Measurements from ENCODE around the gene GP1BA. TPM values are rescaled to one million over a fixed set of nuclear protein-coding genes. Genes with fewer than 3 reads are reported as not detected.
A peak's percentile ranks its signal among the peaks of the same experiment; 100 is the strongest.

The GP1BA gene
- total and polyA plus RNA-seq, 2 donors (not counting 1 experiment from before 2014, with no cell fraction given): 0.06 TPM; not detected in 1

GRCh38 chr17:4945944-4946280 is 13.8 kb downstream of the GP1BA start:
- peaks cover 43% of the 10 kb centered on the region for H4K20me1 ChIP-seq (ENCODE audit: control insufficient read depth, insufficient read depth, low read length, poor library complexity, severe bottlenecking)
- Mint-ChIP-seq H3K4me1 (peaks cover 71% of the 10 kb centered on the region), H3K27me3 (no peaks in the 10 kb centered on the region), H3K4me3 (peak overlapping the region; percentile 98), H3K9me3 (ENCODE audit: insufficient read depth) (no peaks in the 10 kb centered on the region), H3K27ac (peak overlapping the region; percentile 94)
- no peaks in the 10 kb centered on the region for H3K27me3 ChIP-seq (replicated peaks in 1 of 4; ENCODE audit: control extremely low read depth in 1 of 4, control insufficient read depth in 3 of 4, insufficient read depth in 4 of 4, low read length in 3 of 4)
- peak overlapping the region in 4 of 5 experiments; percentile 67 to 99 (median 98) for H3K4me3 ChIP-seq (ENCODE audit: control extremely low read depth in 1 of 5, extremely low read depth in 1 of 5, insufficient read depth in 1 of 5, low read depth in 2 of 5, low read length in 4 of 5)
- H3K79me2 ChIP-seq (ENCODE audit: control insufficient read depth, insufficient read depth, low read length): peaks cover 72% of the 10 kb centered on the region
- ChIA-PET POLR2A (interaction anchor here (4.9 kb wide), 1 partner anchor 21 kb away, joined by 81 read pairs; the partner anchor contains the start of gene SPAG7), CTCF (interaction anchor here (1.2 to 1.3 kb wide), 2 partner anchors 21 to 37 kb away, joined by 3 read pairs; partner anchors contain the start of gene SPAG7)
- no peaks in the 10 kb centered on the region for H3K9me3 ChIP-seq (ENCODE audit: control extremely low read depth in 1 of 3, control insufficient read depth in 2 of 3, insufficient read depth in 1 of 3, low read length in 2 of 3)
- H3K36me3 ChIP-seq (replicated peaks in 1 of 2; ENCODE audit: control extremely low read depth in 1 of 2, control insufficient read depth in 1 of 2, extremely low read depth in 1 of 2, insufficient read depth in 2 of 2, low read length in 1 of 2): peaks cover 0 to 44% of the 10 kb centered on the region in 2 experiments
- H3K27ac ChIP-seq (ENCODE audit: low read length in 2 of 2): peak overlapping the region; percentile 32 to 93
- peak; percentile 25 for DNase-seq
- peaks cover 67 to 72% of the 10 kb centered on the region in 2 donors for H3K4me1 ChIP-seq (ENCODE audit: control insufficient read depth in 2 of 2, insufficient read depth in 2 of 2, low read length in 2 of 2)
- no peak for ATAC-seq (ENCODE audit: low read depth)
- intact Hi-C loops (cut with micrococcal nuclease): loop anchor here (5.0 to 10.0 kb wide), 5 partner anchors 71 to 984 kb away; partner anchors contain the start of genes ATP2A3, MED11 and ZNF594
- TF ChIP-seq CTCF (IDR thresholded peaks at IDR 0.05) (no peak), EZH2 (IDR thresholded peaks at IDR 0.05; ENCODE audit: borderline replicate concordance, insufficient read depth, low read depth, low read length, poor library complexity, severe bottlenecking) (no peak)
- no peak overlapping the region for H2AFZ ChIP-seq (ENCODE audit: insufficient read depth, low read depth, low read length, poor library complexity, severe bottlenecking)
- peak overlapping the region; percentile 97 for H3K9ac ChIP-seq (ENCODE audit: low read length)
- peak overlapping the region; percentile 98 for H3K4me2 ChIP-seq (replicated peaks; ENCODE audit: low read depth, low read length, poor library complexity, severe bottlenecking)
- WGBS (ENCODE audit: insufficient coverage): 40% methylated on average over 1 of the region's 4 CpGs

- ChIA-PET CTCF (interaction anchor here (1.2 to 1.3 kb wide), 3 partner anchors 21 to 43 kb away, joined by 3 read pairs; partner anchors contain the start of genes CHRNE and SPAG7), POLR2A (interaction anchor here (0.9 to 4.9 kb wide), 2 partner anchors 21 to 42 kb away, joined by 3 to 81 read pairs; partner anchors contain the start of gene SPAG7)
- H3K9me3 ChIP-seq (ENCODE audit: control extremely low read depth in 1 of 3, control insufficient read depth in 2 of 3, insufficient read depth in 1 of 3, low read length in 2 of 3): no peaks in the 10 kb centered on the region
- H3K4me2 ChIP-seq (replicated peaks; ENCODE audit: low read depth, low read length, poor library complexity, severe bottlenecking): peak overlapping the region; percentile 98
- peaks cover 62 to 69% of the 10 kb centered on the region in 2 donors for H3K4me1 ChIP-seq (ENCODE audit: control insufficient read depth in 2 of 2, insufficient read depth in 2 of 2, low read length in 2 of 2)
- no peak for TF ChIP-seq CTCF (IDR thresholded peaks at IDR 0.05)
- TF ChIP-seq EZH2 (IDR thresholded peaks at IDR 0.05; ENCODE audit: borderline replicate concordance, insufficient read depth, low read depth, low read length, poor library complexity, severe bottlenecking): no peak
- peak overlapping the region; percentile 94 for H3K27ac Mint-ChIP-seq
- peak overlapping the region; percentile 98 for H3K4me3 Mint-ChIP-seq
- no peaks in the 10 kb centered on the region for H3K27me3 ChIP-seq (replicated peaks in 1 of 4; ENCODE audit: control extremely low read depth in 1 of 4, control insufficient read depth in 3 of 4, insufficient read depth in 4 of 4, low read length in 3 of 4)
- peaks cover 0 to 44% of the 10 kb centered on the region in 2 experiments for H3K36me3 ChIP-seq (replicated peaks in 1 of 2; ENCODE audit: control extremely low read depth in 1 of 2, control insufficient read depth in 1 of 2, extremely low read depth in 1 of 2, insufficient read depth in 2 of 2, low read length in 1 of 2)
- H3K27ac ChIP-seq (ENCODE audit: low read length in 2 of 2): peak overlapping the region; percentile 93 to 94
- peak overlapping the region; percentile 67 to 99 (median 99) for H3K4me3 ChIP-seq (ENCODE audit: control extremely low read depth in 1 of 5, extremely low read depth in 1 of 5, insufficient read depth in 1 of 5, low read depth in 2 of 5, low read length in 4 of 5)
- WGBS (ENCODE audit: insufficient coverage): 38% methylated on average over 7 of the region's 16 CpGs
- no peaks in the 10 kb centered on the region for H3K9me3 Mint-ChIP-seq (ENCODE audit: insufficient read depth)
- ATAC-seq (ENCODE audit: low read depth) (no peak), DNase-seq (peak; percentile 52)
- no peak overlapping the region for H2AFZ ChIP-seq (ENCODE audit: insufficient read depth, low read depth, low read length, poor library complexity, severe bottlenecking)
- peak overlapping the region; percentile 97 for H3K9ac ChIP-seq (ENCODE audit: low read length)
- intact Hi-C loops (cut with micrococcal nuclease): loop anchor here (5.0 to 10.0 kb wide), 5 partner anchors 71 to 984 kb away; partner anchors contain the start of genes ATP2A3, MED11 and ZNF594
- no peaks in the 10 kb centered on the region for H3K27me3 Mint-ChIP-seq
- peaks cover 43% of the 10 kb centered on the region for H4K20me1 ChIP-seq (ENCODE audit: control insufficient read depth, insufficient read depth, low read length, poor library complexity, severe bottlenecking)
- peaks cover 70% of the 10 kb centered on the region for H3K4me1 Mint-ChIP-seq
- H3K79me2 ChIP-seq (ENCODE audit: control insufficient read depth, insufficient read depth, low read length): peaks cover 68% of the 10 kb centered on the region
Measured at GRCh38 chr17:4946312-4946976, 14.4 kb downstream of the GP1BA start.

All from B cell (primary cell).